Prostate gland (tissue), 2 donors: Measurements from ENCODE around the gene KCNH3.

Experiments used
- CTCF ChIP-seq, 4 experiments: fragments of 200-600 bp in 2 of 4; fragments of 450-650 bp in 2 of 4; sonication (generic) in 2 of 4; IDR thresholded peaks; 1 replicate in 3 of 4; 2 replicates in 1 of 4; pipeline ENCODE4 v1.5.1; 2016 to 2019; ENCODE audit warnings: antibody characterized with exemption in 4 of 4, mild to moderate bottlenecking in 2 of 4, moderate library complexity in 2 of 4
- POLR2A ChIP-seq: fragments of 450-650 bp; IDR thresholded peaks from one replicate; pipeline ENCODE4 v1.6.1; 2016; ENCODE audit warnings: antibody characterized with exemption, mild to moderate bottlenecking
- POLR2AphosphoS5 ChIP-seq: sonication (generic); formaldehyde crosslinking; IDR thresholded peaks from one replicate; pipeline ENCODE4 v1.6.1; 2017; ENCODE audit warnings: antibody characterized with exemption

- TF ChIP-seq CTCF (IDR thresholded peaks at IDR 0.05) (no peak), POLR2A (no peak), POLR2AphosphoS5 (no peak)
Measured at GRCh38 chr12:49563951-49564685, 25.3 kb downstream of the KCNH3 start.
